Measurements from ENCODE around the gene FLOT2.

DNA sequence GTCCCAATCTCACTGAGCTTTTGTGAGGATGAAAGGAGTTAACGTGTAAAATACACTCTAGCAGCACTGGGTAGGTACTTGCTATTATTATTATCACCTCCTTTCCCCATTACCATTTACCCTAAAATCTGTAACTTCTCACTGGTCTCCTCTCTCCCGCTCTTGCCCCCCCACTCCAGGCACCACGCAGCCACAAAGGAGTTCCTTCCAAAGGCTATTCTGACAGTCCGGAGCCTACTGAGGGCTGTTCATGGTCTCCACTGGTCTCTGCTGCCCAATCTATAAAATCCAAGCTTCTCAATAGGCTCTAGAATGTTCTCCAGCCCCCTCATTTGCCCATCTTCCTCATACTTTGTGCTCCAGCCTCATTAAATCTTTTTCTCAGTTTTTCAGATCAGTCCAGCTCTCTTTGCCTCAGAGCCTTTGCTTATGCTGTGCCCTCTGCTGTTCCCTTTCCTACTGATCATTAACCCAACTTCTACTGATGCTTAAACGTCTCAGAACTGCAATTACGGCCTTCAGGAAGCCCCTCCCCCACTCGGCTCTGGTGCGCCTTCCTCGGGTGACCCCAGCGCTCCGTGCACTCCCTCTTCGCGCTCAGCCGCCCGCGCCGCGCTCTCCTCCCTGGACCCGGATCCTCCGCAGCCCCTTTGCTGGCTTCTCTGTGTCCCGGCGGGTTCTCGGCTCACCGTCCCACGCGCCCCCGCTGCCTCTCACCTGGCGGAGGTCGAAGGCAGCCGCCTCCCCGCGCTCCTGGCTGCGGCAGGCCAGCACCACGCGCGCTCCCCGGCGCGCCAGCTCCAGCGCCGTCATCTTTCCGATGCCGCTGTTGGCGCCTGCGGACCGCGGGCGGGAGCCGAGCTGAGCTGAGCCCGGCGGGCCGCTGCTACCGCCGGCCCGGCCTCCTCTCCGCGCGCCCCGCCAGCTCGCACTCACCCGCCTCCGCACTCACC lies 4.6 kb upstream of the FLOT2 start:
- TF ChIP-seq POLR2AphosphoS5 (IDR thresholded peaks at IDR 0.05; ENCODE audit: low read length) (no peak), EZH2 (IDR thresholded peaks at IDR 0.05; ENCODE audit: borderline replicate concordance, control insufficient read depth, low read depth, low read length) (no peak), BRCA1 (IDR thresholded peaks at IDR 0.05; ENCODE audit: low read depth, low read length) (no peak), RBBP5 (conservative IDR thresholded peaks at IDR 0.05) (no peak), EP300 (IDR thresholded peaks at IDR 0.05; ENCODE audit: borderline replicate concordance in 1 of 2, control insufficient read depth in 1 of 2, low read depth in 2 of 2, low read length in 2 of 2) (no peak), ZBED1 (IDR thresholded peaks at IDR 0.05; ENCODE audit: borderline replicate concordance) (no peak), SUZ12 (IDR thresholded peaks at IDR 0.05; ENCODE audit: unreplicated experiment) (no peak), CREM (IDR thresholded peaks at IDR 0.05; ENCODE audit: low read depth) (no peak), POLR2A (IDR thresholded peaks at IDR 0.05; ENCODE audit: low read depth, low read length) (no peak), FOS (IDR thresholded peaks at IDR 0.05; ENCODE audit: borderline replicate concordance, extremely low read depth, insufficient read length) (no peak), CHD4 (IDR thresholded peaks at IDR 0.05) (no peak), TAF1 (IDR thresholded peaks at IDR 0.05; ENCODE audit: borderline replicate concordance, low read depth, low read length) (no peak), RCOR1 (conservative IDR thresholded peaks at IDR 0.05; ENCODE audit: low read depth, low read length) (no peak)
- TF ChIP-seq, protein P1, sequence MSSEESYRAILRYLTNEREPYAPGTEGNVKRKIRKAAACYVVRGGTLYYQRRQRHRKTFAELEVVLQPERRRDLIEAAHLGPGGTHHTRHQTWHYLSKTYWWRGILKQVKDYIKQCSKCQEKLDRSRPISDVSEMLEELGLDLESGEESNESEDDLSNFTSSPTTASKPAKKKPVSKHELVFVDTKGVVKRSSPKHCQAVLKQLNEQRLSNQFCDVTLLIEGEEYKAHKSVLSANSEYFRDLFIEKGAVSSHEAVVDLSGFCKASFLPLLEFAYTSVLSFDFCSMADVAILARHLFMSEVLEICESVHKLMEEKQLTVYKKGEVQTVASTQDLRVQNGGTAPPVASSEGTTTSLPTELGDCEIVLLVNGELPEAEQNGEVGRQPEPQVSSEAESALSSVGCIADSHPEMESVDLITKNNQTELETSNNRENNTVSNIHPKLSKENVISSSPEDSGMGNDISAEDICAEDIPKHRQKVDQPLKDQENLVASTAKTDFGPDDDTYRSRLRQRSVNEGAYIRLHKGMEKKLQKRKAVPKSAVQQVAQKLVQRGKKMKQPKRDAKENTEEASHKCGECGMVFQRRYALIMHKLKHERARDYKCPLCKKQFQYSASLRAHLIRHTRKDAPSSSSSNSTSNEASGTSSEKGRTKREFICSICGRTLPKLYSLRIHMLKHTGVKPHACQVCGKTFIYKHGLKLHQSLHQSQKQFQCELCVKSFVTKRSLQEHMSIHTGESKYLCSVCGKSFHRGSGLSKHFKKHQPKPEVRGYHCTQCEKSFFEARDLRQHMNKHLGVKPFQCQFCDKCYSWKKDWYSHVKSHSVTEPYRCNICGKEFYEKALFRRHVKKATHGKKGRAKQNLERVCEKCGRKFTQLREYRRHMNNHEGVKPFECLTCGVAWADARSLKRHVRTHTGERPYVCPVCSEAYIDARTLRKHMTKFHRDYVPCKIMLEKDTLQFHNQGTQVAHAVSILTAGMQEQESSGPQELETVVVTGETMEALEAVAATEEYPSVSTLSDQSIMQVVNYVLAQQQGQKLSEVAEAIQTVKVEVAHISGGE (CRISPR knock-in tag; IDR thresholded peaks at IDR 0.05), result no peak

Measured in GM12878 (cell line).